GM18508 (cell line): ENCODE results near the gene MED15.
"Not testable (repeated sequence)": the region's sequence is repeated elsewhere in the genome, so short reads cannot be mapped to it uniquely, and the experiment has no call there.

Experiments
- ATAC-seq: cut with Tn5 transposase; IDR thresholded peaks from one replicate; pipeline ENCODE4 v1.9.1; 2021; ENCODE audit warnings: moderate number of reproducible peaks; ENCODE audit not compliant: insufficient read depth, unreplicated experiment

The MED15 gene

GRCh38 chr22:20483143-20483506 is 24.3 kb upstream of the MED15 start:
- not testable (repeated sequence) for ATAC-seq

DNA sequence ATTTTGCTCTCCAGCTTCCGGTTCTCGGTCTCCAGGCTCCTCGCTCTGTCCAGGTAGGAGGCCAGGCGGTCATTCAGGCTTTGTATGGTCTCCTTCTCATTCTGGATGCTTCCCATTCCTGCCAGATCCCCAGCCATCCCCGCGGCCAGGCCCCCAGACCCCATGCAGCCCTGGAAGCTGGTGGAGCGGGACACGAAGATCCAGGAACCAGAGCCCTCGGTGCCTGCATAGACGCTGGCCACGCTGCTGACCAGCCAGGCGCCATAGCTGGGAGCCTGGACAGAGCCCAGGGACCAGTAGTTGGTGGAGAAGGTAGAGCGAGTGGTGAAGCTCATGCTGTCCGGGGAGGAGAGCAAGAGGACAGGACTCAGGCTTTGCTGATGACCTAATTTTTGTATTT is 23.6 kb upstream of the MED15 start:
- no peak for ATAC-seq

DNA sequence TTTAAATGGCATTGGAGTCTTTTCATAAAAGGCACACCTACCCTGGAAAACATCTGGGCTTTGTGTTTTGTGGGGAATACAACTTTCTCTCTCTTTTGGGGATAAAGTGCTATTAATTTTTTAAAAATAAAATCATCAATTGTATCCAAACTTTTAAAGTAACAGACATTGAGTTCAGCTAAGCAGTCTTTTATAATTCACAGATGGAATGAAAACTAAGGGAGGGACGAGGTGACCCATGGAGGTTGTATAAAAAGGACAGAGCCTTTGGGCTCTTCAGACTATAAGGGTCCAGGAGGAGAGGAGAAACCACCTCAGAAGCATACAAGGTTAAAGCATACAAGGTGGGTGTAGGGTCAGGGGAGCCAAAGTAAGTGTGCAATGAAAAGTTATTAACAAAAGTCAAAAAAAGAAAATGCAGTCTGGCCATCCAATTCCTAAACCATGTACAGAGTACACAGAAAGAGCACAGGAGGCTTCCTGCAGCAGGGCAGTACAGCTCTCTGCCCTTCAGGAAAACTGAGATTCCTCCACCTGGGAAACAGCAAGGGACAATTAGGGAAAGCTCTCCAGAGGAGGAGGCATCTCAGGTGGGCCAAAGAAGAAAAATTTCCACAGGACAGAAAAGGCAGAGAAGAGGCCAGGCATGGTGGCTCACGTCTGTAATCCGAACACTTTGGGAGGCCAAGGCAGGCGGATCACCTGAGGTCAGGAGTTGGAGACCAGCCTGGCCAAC is 22.3 kb upstream of the MED15 start:
- no peak for ATAC-seq

DNA sequence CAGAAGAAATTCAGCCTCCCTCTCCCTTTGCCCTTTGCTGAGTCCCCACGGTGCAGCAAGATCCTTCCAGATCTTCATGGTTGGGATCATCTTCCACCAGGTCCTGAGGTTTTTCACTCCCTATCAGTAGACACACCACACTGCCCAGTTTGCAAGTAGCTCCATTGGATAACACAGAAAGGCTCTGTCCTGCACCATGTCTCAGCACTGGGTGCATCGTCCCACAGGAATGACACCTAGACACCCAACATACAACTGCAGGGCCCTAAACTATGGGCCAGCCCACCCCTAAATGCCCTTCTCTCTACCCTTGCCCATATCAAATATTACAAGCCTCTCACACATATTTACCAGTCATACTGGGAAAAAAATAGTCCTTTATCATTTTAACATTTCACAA is 21.2 kb upstream of the MED15 start:
- no peak for ATAC-seq

- no peak for ATAC-seq
These were observed 19.7 kb upstream of the MED15 start for GRCh38 chr22:20487715-20488114.

GRCh38 chr22:20488946-20489345 is 18.5 kb upstream of the MED15 start:
- no peak for ATAC-seq

DNA sequence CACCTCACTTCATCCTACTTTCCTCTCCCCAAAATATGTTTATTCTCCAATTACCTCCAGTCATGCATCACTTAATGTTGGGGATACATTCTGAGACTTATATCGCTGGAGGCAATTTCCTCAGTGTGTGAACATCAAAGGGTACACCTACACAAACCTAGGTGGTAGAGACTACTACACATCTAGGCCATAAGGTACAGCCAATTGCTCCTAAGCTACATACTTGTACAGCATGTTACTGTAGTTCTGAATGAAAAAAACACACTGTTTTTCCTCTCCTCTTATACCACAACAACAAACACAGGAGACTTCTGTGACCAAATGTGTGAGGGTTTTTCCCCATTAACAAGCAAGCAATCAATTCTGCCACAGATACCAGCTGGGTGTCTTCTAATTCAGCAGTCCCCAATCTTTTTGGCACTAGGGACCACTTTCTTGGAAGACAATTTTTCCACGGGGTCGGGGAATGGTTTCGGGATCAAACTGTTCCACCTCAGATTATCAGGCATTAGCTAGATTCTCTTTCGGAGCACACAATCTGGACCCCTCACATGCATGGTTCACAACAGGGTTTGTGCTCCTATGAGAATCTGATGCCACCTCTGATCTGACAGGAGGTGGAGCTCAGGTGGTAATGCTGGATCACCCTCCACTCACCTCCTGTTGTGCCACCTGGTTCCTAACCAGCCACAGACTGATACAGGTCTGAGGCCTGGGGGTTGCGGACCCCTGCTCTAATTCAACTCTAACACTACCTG is 17.0 kb upstream of the MED15 start:
- no peak for ATAC-seq

GRCh38 chr22:20490941-20491307 is 16.5 kb upstream of the MED15 start:
- ATAC-seq: no peak

DNA sequence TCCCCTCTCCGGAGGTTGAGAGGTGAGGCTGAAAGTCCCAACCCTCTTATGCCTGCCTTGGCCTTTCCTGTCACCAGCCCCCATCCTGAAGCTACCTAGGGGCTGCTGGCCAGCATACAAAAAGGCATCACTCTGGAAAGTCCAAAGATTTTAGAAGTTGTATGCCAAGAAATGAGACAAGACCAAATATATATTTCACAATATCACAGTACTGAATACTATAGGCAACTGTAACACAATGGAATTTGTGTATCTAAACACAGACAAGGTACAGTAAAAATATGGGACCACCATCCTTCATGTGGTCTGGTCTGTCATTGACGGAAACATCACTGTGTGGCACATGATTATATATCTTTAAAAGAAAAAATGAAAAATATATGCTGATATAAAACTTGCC is 16.1 kb upstream of the MED15 start:
- ATAC-seq: no peak

- ATAC-seq: peak; percentile 14
These were observed 12.2 kb upstream of the MED15 start, which contains the start of gene KLHL22 for GRCh38 chr22:20494978-20495860. Gene KLHL22, minus strand, starts transcription at chr22:20495795. Its CDS starts 6,584 bp downstream, at chr22:20489211.

GRCh38 chr22:20495861-20496681 is 11.3 kb upstream of the MED15 start:
- ATAC-seq: peak; percentile 38

- no peak for ATAC-seq
These were observed 10.0 kb upstream of the MED15 start for GRCh38 chr22:20497426-20497825.

GRCh38 chr22:20498913-20499312 is 8.5 kb upstream of the MED15 start:
- no peak for ATAC-seq

- no peak for ATAC-seq
These were observed 7.6 kb upstream of the MED15 start for GRCh38 chr22:20499769-20500168.

GRCh38 chr22:20503816-20504215 is 3.6 kb upstream of the MED15 start:
- ATAC-seq: no peak

DNA sequence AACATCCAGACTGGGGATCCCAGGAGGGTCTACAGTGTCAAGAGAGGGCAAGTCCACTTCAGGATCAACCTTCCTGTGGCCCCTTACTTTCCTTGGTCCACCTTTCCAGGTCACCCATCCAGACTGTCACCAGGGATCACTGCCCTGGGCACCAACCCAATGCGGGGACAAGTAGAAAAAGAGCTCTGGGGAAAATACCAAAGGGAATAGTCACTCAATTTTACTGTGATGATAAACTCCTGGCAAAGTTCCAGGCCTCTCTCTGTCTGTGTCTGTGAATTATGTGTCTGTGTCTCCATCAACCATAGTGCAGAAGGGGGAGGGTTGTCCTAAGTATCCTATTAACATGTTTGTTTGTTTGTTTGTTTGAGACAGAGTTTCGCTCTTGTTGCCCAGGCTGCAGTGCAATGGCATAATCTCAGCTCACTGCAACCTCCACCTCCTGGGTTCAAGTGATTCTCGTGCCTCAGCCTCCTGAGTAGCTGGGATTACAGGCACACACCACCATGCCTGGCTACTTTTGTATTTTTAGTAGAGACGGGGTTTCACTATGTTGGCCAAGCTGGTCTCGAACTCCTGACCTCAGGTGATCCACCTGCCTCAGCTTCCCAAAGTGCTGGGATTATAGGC is 3.0 kb upstream of the MED15 start:
- not testable (repeated sequence) for ATAC-seq

DNA sequence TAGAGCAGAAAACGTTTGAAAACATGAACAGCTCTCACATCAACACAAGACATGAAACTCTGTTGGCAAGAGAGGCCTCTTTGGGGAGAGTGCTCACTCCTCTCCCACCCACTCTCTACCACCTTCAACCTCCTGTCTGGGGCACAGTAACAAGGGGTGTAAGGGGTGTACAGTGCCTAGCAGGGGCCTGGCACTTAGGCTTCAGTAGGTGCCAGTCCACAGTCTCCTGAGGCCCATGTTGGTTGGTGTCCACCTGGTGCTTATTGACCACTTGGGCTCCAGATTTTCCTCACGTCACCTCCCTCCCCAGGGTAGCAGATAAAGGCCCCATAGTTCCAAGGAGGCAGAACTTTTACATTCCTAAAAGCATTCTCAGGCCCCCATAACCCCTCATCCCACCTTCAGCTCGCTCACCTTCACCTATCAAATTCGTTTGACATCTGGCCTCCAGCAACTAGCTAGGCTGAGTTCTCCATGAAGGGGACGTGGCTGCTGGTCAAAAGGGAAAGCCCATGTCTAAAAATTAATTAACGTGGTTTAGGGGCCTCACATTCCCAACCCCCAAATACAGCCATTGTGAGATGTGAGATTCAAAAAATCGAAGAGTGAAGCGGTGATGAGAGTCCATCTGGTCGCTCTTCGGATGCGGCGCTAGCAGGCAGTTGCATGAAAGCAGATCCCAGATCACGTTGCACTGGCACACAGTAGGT is 712 bp upstream of the MED15 start:
- no peak for ATAC-seq

DNA sequence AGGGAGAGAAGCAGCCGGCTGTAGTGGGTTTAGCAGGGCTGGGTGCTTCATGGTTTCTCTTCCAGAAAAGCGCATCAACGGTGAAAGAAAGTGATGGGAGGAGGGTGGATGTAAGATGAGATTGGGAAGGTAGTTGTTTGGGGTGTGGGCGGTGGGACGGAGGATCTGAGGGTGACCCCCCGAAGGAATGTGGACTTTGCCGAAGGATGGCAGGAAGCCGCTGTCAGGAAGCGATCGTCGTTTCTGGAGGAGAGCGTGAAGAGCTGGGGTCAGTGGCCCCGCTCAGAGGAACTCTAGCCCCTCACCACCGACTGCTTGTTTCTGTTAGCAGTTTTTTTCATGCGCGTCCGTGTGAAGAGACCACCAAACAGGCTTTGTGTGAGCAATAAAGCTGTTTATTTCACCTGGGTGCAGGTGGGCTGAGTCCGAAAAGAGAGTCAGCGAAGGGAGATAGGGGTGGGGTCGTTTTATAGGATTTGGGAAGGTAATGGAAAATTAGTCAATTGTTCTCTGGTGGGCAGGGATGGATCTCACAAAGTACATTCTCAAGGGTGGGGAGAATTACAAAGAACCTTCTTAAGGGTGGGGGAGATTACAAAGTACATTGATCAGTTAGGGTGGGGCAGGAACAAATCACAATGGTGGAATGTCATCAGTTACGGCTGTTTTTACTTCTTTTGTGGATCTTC is 801 bp downstream of the MED15 start:
- ATAC-seq: not testable (repeated sequence)
